Endodermal cell (in vitro differentiated cells): ENCODE measurements around the gene PTPRN2. TPM values are rescaled to one million over a fixed set of nuclear protein-coding genes. Genes with fewer than 3 reads are reported as not detected.

Source experiments
- DNase-seq: peaks from one replicate; pipeline ENCODE4 v3.0.0-alpha.2; 2017
- H3K27ac ChIP-seq: 2 replicates; pipeline ENCODE4 v1.5.1; 2013; ENCODE audit warnings: mild to moderate bottlenecking, low read depth, low read length, moderate library complexity
- H3K27me3 ChIP-seq: 2 replicates; pipeline ENCODE4 v1.6.1; 2013; ENCODE audit warnings: mild to moderate bottlenecking, low read length, moderate library complexity; ENCODE audit not compliant: insufficient read depth, control insufficient read depth, poor library complexity, severe bottlenecking
- H3K36me3 ChIP-seq: 2 replicates; pipeline ENCODE4 v1.7.0; 2013; ENCODE audit warnings: mild to moderate bottlenecking, low read length, moderate library complexity; ENCODE audit not compliant: control insufficient read depth, insufficient read depth
- H3K4me1 ChIP-seq: one replicate; pipeline ENCODE4 v1.7.0; 2013; ENCODE audit warnings: low read length; ENCODE audit not compliant: control insufficient read depth, insufficient read depth
- H3K4me3 ChIP-seq: 2 replicates; pipeline ENCODE4 v1.5.1; 2013; ENCODE audit warnings: mild to moderate bottlenecking, low read length, moderate library complexity
- H3K9ac ChIP-seq: 2 replicates; pipeline ENCODE4 v1.6.1; 2013; ENCODE audit warnings: mild to moderate bottlenecking, low read length, moderate library complexity; ENCODE audit not compliant: poor library complexity, severe bottlenecking; ENCODE audit errors: extremely low read depth
- H3K9me3 ChIP-seq: 2 replicates; pipeline ENCODE4 v1.6.1; 2013; ENCODE audit warnings: mild to moderate bottlenecking, low read length, moderate library complexity; ENCODE audit not compliant: control insufficient read depth
- H3K27ac Mint-ChIP-seq: 2 replicates; pipeline ENCODE4 v1.8.0; 2020; ENCODE audit warnings: mixed read lengths
- H3K27me3 Mint-ChIP-seq: 2 replicates; pipeline ENCODE4 v1.8.0; 2021; ENCODE audit warnings: mild to moderate bottlenecking, mixed read lengths; ENCODE audit not compliant: insufficient read depth
- H3K36me3 Mint-ChIP-seq: 2 replicates; pipeline ENCODE4 v1.8.0; 2020; ENCODE audit warnings: low read depth, mixed read lengths
- H3K4me1 Mint-ChIP-seq: 2 replicates; pipeline ENCODE4 v1.8.0; 2020; ENCODE audit warnings: mixed read lengths
- H3K4me3 Mint-ChIP-seq: 2 replicates; pipeline ENCODE4 v1.8.0; 2020; ENCODE audit warnings: mild to moderate bottlenecking, moderate library complexity, mixed read lengths
- H3K9me3 Mint-ChIP-seq: 2 replicates; pipeline ENCODE4 v1.8.0; 2020; ENCODE audit warnings: mild to moderate bottlenecking, mixed read lengths
- CTCF ChIP-seq: fragments of 200-600 bp; sonication (generic); conservative IDR thresholded peaks from 2 replicates; pipeline ENCODE4 v1.5.0; 2021; ENCODE audit warnings: antibody characterized with exemption, mild to moderate bottlenecking
- WGBS, 2 experiments: methylation state at CpG; one replicate each; pipeline versions ENCODE4 v1.1.5 to v1.1.7; 2013; ENCODE audit warnings: missing lambda C conversion rate in 2 of 2, mixed read lengths in 1 of 2; ENCODE audit not compliant: insufficient coverage in 1 of 2, insufficient read length in 1 of 2; 5-methylcytosine and 5-hydroxymethylcytosine counted together
- total RNA-seq, 2 donors: library from RNA; stranded (reverse); fragmentation: NEBNext Ultra II Directional in 1 of 2; extraction: Animal tissue kit (Norgen Biotek cat#: 25700) in 1 of 2; gene quantifications; 2 replicates in 1 of 2; 3 replicates in 1 of 2; pipeline ENCODE4 v1.2.1, GENCODE V29; 2021

PTPRN2 gene
- total RNA-seq, 2 donors from 2014 or later = 0.69 to 1.2 TPM

GRCh38 chr7:157829491-157829890, 758.1 kb downstream of the PTPRN2 start:
- Histone ChIP-seq H3K36me3 (no peaks in the 10 kb centered on the region), H3K27me3 (no peaks in the 10 kb centered on the region), H3K27ac (no peak overlapping the region), H3K4me3 (no peak overlapping the region), H3K9ac (no peak overlapping the region), H3K4me1 (no peaks in the 10 kb centered on the region), H3K9me3 (peaks cover 69% of the 10 kb centered on the region)
- WGBS, 2 experiments = 86 to 87% methylated on average over 15 of the region's 15 CpGs
- Mint-ChIP-seq H3K4me3 (no peak overlapping the region), H3K27me3 (no peaks in the 10 kb centered on the region), H3K36me3 (no peaks in the 10 kb centered on the region), H3K9me3 (no peaks in the 10 kb centered on the region), H3K27ac (no peak overlapping the region), H3K4me1 (no peaks in the 10 kb centered on the region)
- DNase-seq = no peak
- no peak for TF ChIP-seq CTCF

GRCh38 chr7:157828881-157829280, 758.7 kb downstream of the PTPRN2 start:
- no peaks in the 10 kb centered on the region for H3K27me3 Mint-ChIP-seq
- H3K4me1 Mint-ChIP-seq = no peaks in the 10 kb centered on the region
- Histone ChIP-seq H3K4me1 (no peaks in the 10 kb centered on the region), H3K27me3 (no peaks in the 10 kb centered on the region), H3K36me3 (no peaks in the 10 kb centered on the region), H3K9me3 (peaks cover 72% of the 10 kb centered on the region), H3K9ac (no peak overlapping the region), H3K4me3 (no peak overlapping the region), H3K27ac (no peak overlapping the region)
- 95 to 100% methylated on average over 4 to 14 of the region's 14 CpGs for WGBS, 2 experiments
- TF ChIP-seq CTCF = no peak
- no peaks in the 10 kb centered on the region for H3K36me3 Mint-ChIP-seq
- no peak for DNase-seq
- no peak overlapping the region for H3K27ac Mint-ChIP-seq
- H3K9me3 Mint-ChIP-seq = no peaks in the 10 kb centered on the region
- no peak overlapping the region for H3K4me3 Mint-ChIP-seq

GRCh38 chr7:157828190-157828589, 759.4 kb downstream of the PTPRN2 start:
- H3K4me1 ChIP-seq = no peaks in the 10 kb centered on the region
- WGBS, 2 experiments = 76 to 81% methylated on average over 5 to 13 of the region's 13 CpGs
- no peaks in the 10 kb centered on the region for H3K27me3 ChIP-seq
- Mint-ChIP-seq H3K27me3 (no peaks in the 10 kb centered on the region), H3K9me3 (no peaks in the 10 kb centered on the region), H3K4me1 (no peaks in the 10 kb centered on the region), H3K27ac (no peak overlapping the region), H3K36me3 (no peaks in the 10 kb centered on the region), H3K4me3 (no peak overlapping the region)
- H3K9ac ChIP-seq = no peak overlapping the region
- H3K9me3 ChIP-seq = peaks cover 73% of the 10 kb centered on the region
- no peak overlapping the region for H3K4me3 ChIP-seq
- no peak for DNase-seq
- H3K27ac ChIP-seq = no peak overlapping the region
- H3K36me3 ChIP-seq = no peaks in the 10 kb centered on the region
- TF ChIP-seq CTCF = no peak
